Peyer's patch (tissue), 4 donors: Measurements from ENCODE around the gene NOTO.
A peak's percentile ranks its signal among the peaks of the same experiment; 100 is the strongest.

Experiments used
- POLR2A ChIP-seq, 2 donors: fragments of 450-650 bp; IDR thresholded peaks; one replicate each; pipeline ENCODE4 v1.5.1; 2017; ENCODE audit warnings: antibody characterized with exemption in 2 of 2, mild to moderate bottlenecking in 2 of 2, moderate library complexity in 2 of 2
- TF ChIP-seq, protein P1 (sequence below), 6 experiments: fragments of 450-650 bp in 4 of 6; fragments of 200-600 bp in 2 of 6; sonication (generic) in 1 of 6; IDR thresholded peaks; one replicate each; pipeline ENCODE4 v1.5.1; 2017 to 2019; ENCODE audit warnings: antibody characterized with exemption in 6 of 6, mild to moderate bottlenecking in 3 of 6, moderate library complexity in 1 of 6

GRCh38 chr2:73177645-73178255, 24.6 kb upstream of the NOTO start:
- TF ChIP-seq, protein P1, sequence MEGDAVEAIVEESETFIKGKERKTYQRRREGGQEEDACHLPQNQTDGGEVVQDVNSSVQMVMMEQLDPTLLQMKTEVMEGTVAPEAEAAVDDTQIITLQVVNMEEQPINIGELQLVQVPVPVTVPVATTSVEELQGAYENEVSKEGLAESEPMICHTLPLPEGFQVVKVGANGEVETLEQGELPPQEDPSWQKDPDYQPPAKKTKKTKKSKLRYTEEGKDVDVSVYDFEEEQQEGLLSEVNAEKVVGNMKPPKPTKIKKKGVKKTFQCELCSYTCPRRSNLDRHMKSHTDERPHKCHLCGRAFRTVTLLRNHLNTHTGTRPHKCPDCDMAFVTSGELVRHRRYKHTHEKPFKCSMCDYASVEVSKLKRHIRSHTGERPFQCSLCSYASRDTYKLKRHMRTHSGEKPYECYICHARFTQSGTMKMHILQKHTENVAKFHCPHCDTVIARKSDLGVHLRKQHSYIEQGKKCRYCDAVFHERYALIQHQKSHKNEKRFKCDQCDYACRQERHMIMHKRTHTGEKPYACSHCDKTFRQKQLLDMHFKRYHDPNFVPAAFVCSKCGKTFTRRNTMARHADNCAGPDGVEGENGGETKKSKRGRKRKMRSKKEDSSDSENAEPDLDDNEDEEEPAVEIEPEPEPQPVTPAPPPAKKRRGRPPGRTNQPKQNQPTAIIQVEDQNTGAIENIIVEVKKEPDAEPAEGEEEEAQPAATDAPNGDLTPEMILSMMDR (IDR thresholded peaks at IDR 0.05), result peak in 1 of 6 experiments; percentile 2
- no peak for TF ChIP-seq POLR2A (IDR thresholded peaks at IDR 0.05)
